GM11168 (cell line): ENCODE data around the gene ADIRF.
"Not testable (repeated sequence)": the region's sequence is repeated elsewhere in the genome, so short reads cannot be mapped to it uniquely, and the experiment has no call there.

Source experiments
- in situ Hi-C: fragments of 300-500 bp; cut with MboI; formaldehyde crosslinking; loops from one replicate; pipeline ENCODE4 v1.12.0; 2022; ENCODE audit warnings: low sequenced_read_pairs; ENCODE audit not compliant: unreplicated experiment

Gene ADIRF

GRCh38 chr10:87019066-87019465, 50.8 kb downstream of the ADIRF start:
- in situ Hi-C loops, result not testable (repeated sequence)

DNA sequence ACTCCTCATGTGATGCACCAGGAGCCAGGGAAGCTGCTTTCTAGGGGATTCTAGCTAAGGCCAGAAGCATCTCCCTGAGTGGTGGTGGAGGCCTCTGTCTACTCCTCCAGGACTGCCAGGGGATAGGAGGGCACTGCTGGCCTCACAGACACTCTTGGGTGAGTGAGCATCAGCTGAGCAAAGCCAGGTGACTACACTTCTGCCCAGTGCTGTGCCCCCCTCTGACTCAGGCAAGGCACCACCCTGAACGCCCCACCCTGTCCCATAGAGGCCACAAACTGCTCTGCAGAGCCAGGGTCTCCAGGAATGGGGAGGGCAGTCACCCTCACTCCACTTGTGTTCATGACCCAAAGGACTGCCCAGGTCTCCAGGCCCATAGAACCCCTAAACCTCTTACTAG, 51.2 kb downstream of the ADIRF start:
- in situ Hi-C loops, result not testable (repeated sequence)

- in situ Hi-C loops, result not testable (repeated sequence)
These were observed 51.8 kb downstream of the ADIRF start, which contains the start of gene FAM25A for GRCh38 chr10:87020056-87020455. Gene FAM25A, plus strand, starts transcription at chr10:87020294. Its CDS starts 31 bp downstream, at chr10:87020325.
